H54 (cell line): ENCODE results near the gene SORCS2.

Experiments used
- DNase-seq: peaks from one replicate; pipeline ENCODE4 v3.0.0; 2011; ENCODE audit warnings: low spot score, mixed read lengths; ENCODE audit not compliant: insufficient read length
- FAIRE-seq: peaks from 3 replicates; lab custom pipeline; 2011; peaks lifted over from hg19 to GRCh38; lab: Jason Lieb, UNC
- POLR2A ChIP-seq: IDR thresholded peaks from 2 replicates; pipeline ENCODE4 v1.6.1; 2011; ENCODE audit warnings: low read depth, mild to moderate bottlenecking, low read length

The SORCS2 gene

DNA sequence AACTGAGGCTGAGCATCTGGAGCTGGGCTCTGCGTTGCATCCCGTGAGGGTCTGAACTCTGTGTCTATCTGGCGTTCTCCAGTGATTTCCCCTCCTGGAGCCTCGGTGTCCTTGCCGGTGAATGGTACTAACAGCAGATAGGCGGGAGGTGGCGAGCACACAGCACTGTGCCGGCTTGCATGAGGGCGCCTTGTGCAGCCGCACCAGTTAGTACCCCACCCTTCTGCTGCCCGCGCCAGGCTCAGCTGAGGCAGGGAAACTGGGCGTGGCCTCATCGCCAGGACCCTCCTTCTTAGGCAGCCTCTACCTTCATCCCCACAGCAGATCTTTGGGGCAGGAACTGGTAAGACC, 42.7 kb downstream of the SORCS2 start:
- FAIRE-seq = no peak
- DNase-seq = no peak
- TF ChIP-seq POLR2A = no peak

- FAIRE-seq = no peak
These were observed 44.5 kb downstream of the SORCS2 start for GRCh38 chr4:7236847-7237246.

DNA sequence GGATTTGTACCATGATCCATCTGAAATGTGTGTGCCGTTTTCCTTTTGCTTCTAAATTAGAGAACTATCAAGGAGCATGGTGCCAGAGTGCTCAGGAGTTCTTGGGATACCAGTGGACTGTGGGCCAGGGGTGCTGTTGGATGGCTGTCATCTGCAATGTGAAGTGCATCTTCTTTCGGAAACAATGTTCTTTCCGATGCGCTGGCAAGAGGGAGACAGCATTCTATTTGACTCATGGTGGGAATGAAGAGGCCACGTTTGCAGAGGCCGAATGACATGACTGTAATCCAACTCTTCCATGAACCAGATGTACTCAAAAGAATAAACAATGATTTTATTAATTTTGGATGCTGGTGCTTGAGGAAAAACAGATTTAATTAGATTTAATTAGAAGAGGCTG, 45.5 kb downstream of the SORCS2 start:
- DNase-seq = no peak

More at GRCh38 chr4:7236847-7237246, 44.5 kb downstream of the SORCS2 start:
- no peak for DNase-seq
- no peak for TF ChIP-seq POLR2A

GRCh38 chr4:7238300-7238960, 46.1 kb downstream of the SORCS2 start:
- FAIRE-seq = no peak
- no peak for DNase-seq
- TF ChIP-seq POLR2A = no peak

More for the DNA sequence above, 45.5 kb downstream of the SORCS2 start:
- FAIRE-seq = no peak
- TF ChIP-seq POLR2A = no peak

GRCh38 chr4:7239101-7239820, 46.9 kb downstream of the SORCS2 start:
- FAIRE-seq (no peak), DNase-seq (no peak)
- no peak for TF ChIP-seq POLR2A

GRCh38 chr4:7239844-7240243, 47.5 kb downstream of the SORCS2 start:
- TF ChIP-seq POLR2A = no peak
- FAIRE-seq = no peak
- no peak for DNase-seq

DNA sequence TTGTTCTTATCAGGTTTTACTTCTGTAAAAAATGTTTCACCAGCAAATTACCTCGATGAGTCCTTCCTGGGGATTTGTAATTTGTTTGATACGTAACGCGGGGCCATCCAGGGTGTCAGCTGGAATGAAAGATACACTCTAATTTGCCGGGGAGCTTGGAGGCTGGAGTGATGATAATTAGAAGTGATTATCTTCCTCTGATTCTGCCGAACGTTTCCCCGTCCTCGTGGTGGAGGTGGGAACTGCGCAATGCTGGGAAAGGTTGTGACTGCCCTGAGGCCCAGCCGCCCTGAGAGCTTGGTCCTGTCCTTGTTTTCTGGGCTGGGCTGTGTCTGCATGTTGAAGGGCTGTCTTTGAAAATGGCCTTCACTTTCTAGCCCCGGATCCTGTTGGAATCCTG, 48.0 kb downstream of the SORCS2 start:
- DNase-seq = no peak
- FAIRE-seq = no peak
- no peak for TF ChIP-seq POLR2A

DNA sequence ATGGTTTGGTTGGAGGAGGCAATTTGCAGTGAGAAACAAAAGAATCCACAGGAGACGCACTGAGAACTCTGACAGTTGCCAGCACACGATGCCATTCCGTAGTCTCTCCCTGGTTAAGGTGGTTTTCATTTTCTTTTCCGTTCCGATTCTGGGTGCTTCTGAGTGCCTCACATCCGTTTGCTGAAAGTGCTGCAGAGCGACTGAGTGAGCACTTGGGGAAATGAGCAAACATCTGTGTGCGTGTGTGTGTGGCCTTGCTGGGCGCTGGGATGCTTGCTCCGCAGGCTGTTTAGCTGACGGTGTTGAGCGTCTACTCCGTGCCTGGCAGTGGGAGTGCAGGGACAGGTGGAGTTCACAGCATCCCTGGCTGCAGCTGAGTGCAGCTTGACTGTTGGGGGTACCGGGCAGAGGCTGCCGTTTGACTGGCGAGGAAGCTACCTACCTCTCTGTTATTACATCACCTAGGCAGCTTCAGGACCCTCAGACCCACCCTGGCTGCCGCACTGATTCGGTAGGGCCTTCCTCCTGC, 49.3 kb downstream of the SORCS2 start:
- no peak for DNase-seq
- no peak for TF ChIP-seq POLR2A
- FAIRE-seq = no peak

DNA sequence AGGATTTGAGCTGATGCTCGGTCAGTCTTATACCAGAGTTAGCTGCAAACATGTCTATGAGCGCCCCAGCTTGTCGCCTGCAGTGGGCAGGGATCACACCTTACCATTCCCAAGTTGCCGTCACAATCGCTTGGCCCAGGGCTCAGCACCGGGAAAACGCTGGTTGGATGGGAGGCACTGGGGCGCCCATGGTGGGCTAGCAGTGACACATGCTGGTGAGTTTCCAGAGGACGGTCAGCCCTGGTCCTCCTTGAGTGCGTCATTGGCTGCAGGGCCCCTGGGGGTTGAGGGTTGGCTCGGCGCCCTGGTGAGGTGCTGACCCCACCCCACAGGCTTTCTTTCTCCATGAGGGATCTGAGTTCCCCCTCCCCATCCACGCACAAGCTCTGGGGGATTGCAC, 50.4 kb downstream of the SORCS2 start:
- TF ChIP-seq POLR2A = no peak
- FAIRE-seq (no peak), DNase-seq (no peak)

- TF ChIP-seq POLR2A = no peak
- DNase-seq (no peak), FAIRE-seq (no peak)
These were observed 51.4 kb downstream of the SORCS2 start for GRCh38 chr4:7243609-7244330.

DNA sequence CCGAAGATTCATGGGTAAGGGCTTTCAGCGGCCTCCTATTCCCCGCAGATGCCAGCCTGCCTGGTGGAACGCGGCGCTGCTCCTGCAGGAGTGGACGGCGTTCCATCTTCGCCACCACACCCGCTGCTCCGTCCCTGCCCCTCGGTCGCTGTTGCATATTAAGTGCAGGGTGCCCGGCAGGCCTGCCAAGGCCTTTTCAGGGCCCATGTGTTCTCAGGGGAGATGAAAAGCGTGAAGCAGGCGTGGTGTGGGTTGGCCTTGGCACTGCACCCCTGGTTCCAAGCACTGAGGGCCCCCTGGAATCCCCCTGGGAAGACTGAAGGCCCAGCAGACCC, 52.0 kb downstream of the SORCS2 start:
- FAIRE-seq (no peak), DNase-seq (no peak)
- no peak for TF ChIP-seq POLR2A

GRCh38 chr4:7244751-7245320, 52.5 kb downstream of the SORCS2 start:
- DNase-seq (no peak), FAIRE-seq (no peak)
- TF ChIP-seq POLR2A = no peak

DNA sequence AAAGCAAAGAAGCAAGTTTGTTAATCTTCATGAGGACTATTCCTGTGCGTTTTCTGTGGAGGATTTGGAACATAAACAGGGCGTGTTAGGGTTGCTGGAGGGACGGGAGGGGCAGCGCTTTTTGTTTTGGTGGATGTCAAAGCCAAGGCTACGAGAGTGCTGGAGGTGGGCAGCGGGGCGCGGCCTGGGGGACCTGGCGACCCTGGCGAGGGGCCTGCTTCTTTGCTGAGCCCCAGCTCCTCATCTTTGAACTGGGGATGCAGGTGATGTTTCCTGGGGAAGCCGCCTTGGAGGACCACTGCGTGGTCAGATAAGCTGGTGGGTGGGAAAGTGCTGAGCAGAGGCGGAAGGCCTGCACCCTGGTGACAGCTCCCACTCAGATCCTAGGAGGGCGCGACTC, 55.2 kb downstream of the SORCS2 start:
- FAIRE-seq = no peak
- no peak for DNase-seq
- no peak for TF ChIP-seq POLR2A

- DNase-seq (no peak), FAIRE-seq (no peak)
- no peak for TF ChIP-seq POLR2A
These were observed 55.6 kb downstream of the SORCS2 start for GRCh38 chr4:7247946-7248345.
